ENCODE data around the gene RHCE.

DNA sequence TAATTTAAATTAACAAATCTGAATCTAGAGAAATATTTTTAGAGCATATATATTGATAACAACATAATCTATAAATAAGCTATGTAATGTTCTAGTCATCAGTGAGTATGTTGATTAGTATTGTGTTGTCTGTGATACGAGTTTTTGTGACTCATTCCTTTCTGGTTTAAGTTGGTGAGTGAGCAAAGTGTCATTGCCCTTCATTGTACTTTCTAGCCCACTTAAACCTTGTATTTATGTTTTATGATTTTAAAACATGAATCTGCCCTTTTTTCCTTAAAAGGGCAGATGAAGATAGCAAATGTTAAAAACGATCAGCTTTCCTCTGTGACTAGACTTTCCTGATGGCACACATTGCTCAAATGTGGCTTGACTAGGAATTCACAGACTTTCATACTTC lies 48.6 kb upstream of the RHCE start:
- TF ChIP-seq, protein P1, sequence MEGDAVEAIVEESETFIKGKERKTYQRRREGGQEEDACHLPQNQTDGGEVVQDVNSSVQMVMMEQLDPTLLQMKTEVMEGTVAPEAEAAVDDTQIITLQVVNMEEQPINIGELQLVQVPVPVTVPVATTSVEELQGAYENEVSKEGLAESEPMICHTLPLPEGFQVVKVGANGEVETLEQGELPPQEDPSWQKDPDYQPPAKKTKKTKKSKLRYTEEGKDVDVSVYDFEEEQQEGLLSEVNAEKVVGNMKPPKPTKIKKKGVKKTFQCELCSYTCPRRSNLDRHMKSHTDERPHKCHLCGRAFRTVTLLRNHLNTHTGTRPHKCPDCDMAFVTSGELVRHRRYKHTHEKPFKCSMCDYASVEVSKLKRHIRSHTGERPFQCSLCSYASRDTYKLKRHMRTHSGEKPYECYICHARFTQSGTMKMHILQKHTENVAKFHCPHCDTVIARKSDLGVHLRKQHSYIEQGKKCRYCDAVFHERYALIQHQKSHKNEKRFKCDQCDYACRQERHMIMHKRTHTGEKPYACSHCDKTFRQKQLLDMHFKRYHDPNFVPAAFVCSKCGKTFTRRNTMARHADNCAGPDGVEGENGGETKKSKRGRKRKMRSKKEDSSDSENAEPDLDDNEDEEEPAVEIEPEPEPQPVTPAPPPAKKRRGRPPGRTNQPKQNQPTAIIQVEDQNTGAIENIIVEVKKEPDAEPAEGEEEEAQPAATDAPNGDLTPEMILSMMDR (IDR thresholded peaks at IDR 0.05; ENCODE audit: control extremely low read depth in 1 of 3, insufficient read depth in 1 of 3, low read depth in 1 of 3, low read length in 3 of 3): no peak
- TF ChIP-seq EZH2 (IDR thresholded peaks at IDR 0.05; ENCODE audit: low read depth, low read length, severe bottlenecking) (no peak), RBBP5 (IDR thresholded peaks at IDR 0.05; ENCODE audit: borderline replicate concordance, low read depth, low read length) (no peak)

Measured in H1 (cell line).